Measurements from ENCODE around the gene PTPRT. TPM values are rescaled to one million over a fixed set of nuclear protein-coding genes. Genes with fewer than 3 reads are reported as not detected.

Gene PTPRT
- total and polyA plus RNA-seq, 10 of the 15 experiments (the other 5 are each of a cell fraction or from before 2014, with no cell fraction given) = not detected

DNA sequence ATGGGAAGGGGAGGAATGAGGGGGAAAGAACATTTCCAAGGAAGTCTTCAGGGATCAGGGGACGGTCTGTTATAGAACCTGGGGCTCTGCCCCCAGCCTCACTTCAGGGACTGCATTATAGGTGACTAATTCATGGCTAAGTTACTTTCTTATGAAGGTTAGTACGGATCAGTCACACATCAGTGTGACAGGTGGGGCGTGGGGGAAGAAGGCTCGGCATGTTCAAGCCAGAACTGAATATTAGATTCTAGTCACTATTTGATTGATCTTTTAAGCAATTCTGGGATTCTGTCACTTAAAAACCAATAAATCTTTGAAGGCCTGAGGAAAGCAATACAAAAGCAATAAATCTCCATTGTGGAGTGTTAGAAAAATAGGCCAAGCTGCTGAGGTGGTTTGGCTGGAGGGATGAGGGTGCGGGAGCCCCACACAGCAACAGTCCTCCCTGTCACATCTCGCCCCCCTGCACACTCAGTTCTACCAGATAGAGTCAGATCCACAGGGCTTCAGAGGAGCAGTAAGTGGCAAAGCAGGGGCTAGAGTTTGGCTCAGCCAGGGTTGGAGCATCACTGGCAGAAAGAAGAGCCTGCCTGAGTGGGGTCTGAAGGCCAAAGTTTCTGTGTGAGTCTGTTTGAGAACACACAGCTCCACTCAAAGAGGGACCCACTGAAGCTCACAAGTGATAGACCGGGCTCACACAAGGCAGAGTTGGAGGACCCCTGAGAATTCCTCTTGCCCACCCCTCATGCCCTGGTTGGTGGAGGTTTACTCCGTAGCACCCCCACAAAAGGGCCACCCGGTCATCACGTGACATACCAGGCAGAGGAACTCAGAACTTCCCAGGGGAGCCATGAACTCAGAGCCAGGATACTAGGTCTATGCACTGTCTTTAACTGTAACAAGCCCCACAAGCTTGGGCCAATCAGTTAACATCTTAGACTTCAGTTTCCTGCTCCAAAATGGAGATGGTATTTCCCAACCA, 843.2 kb downstream of the PTPRT start:
- BruUV-seq (replicated peaks) = no TSS peak
- H2AFZ ChIP-seq (ENCODE audit: control insufficient read depth, low read depth, low read length) = no peak overlapping the region
- intact Hi-C loops (cut with micrococcal nuclease; ENCODE audit: unreplicated experiment) = no loop called here
- ChIA-PET SMC1A (ENCODE audit: uncharacterized antibody, unreplicated experiment) (no interaction called here), POLR2A (no interaction called here), CTCF (no interaction called here), RAD21 (ENCODE audit: unreplicated experiment) (no interaction called here)
- no peak overlapping the region for H3K4me2 ChIP-seq (ENCODE audit: control insufficient read depth, insufficient read depth)
- 38% methylated on average over 10 of the region's 10 CpGs for WGBS (ENCODE audit: insufficient coverage, insufficient replicate concordance, low lambda C conversion rate, missing lambda C conversion rate)
- FAIRE-seq (no peak), ATAC-seq (no peak), DNase-seq (ENCODE audit: low read depth, low spot score) (no peak)
- H4K20me1 ChIP-seq (ENCODE audit: control insufficient read depth, insufficient read depth) = peaks cover 4% of the 10 kb centered on the region; the same call in 1 of the 2 replicates
- H3K4me3 ChIP-seq = no peak overlapping the region
- no peaks in the 10 kb centered on the region for H3K9me3 ChIP-seq (replicated peaks; ENCODE audit: control insufficient read depth, insufficient read depth, low read length)
- H3K27me3 ChIP-seq (replicated peaks in 1 of 2; ENCODE audit: control insufficient read depth in 2 of 2, insufficient read depth in 2 of 2, low read length in 1 of 2) = no peaks in the 10 kb centered on the region
- H3K36me3 ChIP-seq (ENCODE audit: control insufficient read depth in 2 of 2, insufficient read depth in 2 of 2, low read length in 1 of 2) = no peaks in the 10 kb centered on the region
- in situ Hi-C loops (cut with MboI) = no loop called here
- TF ChIP-seq PML (IDR thresholded peaks at IDR 0.05; ENCODE audit: low read length) = no peak
- no peak for TF ChIP-seq ZNF217 (IDR thresholded peaks at IDR 0.05)
- TF ChIP-seq POU2F2 (IDR thresholded peaks at IDR 0.05; ENCODE audit: borderline replicate concordance, low read depth, low read length) = no peak
- no peak for TF ChIP-seq RELA (IDR thresholded peaks at IDR 0.05; ENCODE audit: borderline replicate concordance, partially characterized antibody)
- no peak for TF ChIP-seq IKZF1 (conservative IDR thresholded peaks at IDR 0.05)
- TF ChIP-seq, protein P1, sequence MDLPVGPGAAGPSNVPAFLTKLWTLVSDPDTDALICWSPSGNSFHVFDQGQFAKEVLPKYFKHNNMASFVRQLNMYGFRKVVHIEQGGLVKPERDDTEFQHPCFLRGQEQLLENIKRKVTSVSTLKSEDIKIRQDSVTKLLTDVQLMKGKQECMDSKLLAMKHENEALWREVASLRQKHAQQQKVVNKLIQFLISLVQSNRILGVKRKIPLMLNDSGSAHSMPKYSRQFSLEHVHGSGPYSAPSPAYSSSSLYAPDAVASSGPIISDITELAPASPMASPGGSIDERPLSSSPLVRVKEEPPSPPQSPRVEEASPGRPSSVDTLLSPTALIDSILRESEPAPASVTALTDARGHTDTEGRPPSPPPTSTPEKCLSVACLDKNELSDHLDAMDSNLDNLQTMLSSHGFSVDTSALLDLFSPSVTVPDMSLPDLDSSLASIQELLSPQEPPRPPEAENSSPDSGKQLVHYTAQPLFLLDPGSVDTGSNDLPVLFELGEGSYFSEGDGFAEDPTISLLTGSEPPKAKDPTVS (IDR thresholded peaks at IDR 0.05; ENCODE audit: low read depth, low read length) = no peak
- no peak for TF ChIP-seq SIN3A (IDR thresholded peaks at IDR 0.05; ENCODE audit: low read depth, low read length)
- TF ChIP-seq SPI1 (IDR thresholded peaks at IDR 0.05; ENCODE audit: borderline replicate concordance, insufficient read depth, low read depth, low read length) = no peak
- TF ChIP-seq, protein P2, sequence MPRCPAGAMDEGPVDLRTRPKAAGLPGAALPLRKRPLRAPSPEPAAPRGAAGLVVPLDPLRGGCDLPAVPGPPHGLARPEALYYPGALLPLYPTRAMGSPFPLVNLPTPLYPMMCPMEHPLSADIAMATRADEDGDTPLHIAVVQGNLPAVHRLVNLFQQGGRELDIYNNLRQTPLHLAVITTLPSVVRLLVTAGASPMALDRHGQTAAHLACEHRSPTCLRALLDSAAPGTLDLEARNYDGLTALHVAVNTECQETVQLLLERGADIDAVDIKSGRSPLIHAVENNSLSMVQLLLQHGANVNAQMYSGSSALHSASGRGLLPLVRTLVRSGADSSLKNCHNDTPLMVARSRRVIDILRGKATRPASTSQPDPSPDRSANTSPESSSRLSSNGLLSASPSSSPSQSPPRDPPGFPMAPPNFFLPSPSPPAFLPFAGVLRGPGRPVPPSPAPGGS (IDR thresholded peaks at IDR 0.05; ENCODE audit: borderline replicate concordance, insufficient read depth, low read depth, low read length, poor library complexity, severe bottlenecking) = no peak
- TF ChIP-seq, protein P3, sequence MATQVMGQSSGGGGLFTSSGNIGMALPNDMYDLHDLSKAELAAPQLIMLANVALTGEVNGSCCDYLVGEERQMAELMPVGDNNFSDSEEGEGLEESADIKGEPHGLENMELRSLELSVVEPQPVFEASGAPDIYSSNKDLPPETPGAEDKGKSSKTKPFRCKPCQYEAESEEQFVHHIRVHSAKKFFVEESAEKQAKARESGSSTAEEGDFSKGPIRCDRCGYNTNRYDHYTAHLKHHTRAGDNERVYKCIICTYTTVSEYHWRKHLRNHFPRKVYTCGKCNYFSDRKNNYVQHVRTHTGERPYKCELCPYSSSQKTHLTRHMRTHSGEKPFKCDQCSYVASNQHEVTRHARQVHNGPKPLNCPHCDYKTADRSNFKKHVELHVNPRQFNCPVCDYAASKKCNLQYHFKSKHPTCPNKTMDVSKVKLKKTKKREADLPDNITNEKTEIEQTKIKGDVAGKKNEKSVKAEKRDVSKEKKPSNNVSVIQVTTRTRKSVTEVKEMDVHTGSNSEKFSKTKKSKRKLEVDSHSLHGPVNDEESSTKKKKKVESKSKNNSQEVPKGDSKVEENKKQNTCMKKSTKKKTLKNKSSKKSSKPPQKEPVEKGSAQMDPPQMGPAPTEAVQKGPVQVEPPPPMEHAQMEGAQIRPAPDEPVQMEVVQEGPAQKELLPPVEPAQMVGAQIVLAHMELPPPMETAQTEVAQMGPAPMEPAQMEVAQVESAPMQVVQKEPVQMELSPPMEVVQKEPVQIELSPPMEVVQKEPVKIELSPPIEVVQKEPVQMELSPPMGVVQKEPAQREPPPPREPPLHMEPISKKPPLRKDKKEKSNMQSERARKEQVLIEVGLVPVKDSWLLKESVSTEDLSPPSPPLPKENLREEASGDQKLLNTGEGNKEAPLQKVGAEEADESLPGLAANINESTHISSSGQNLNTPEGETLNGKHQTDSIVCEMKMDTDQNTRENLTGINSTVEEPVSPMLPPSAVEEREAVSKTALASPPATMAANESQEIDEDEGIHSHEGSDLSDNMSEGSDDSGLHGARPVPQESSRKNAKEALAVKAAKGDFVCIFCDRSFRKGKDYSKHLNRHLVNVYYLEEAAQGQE (IDR thresholded peaks at IDR 0.05; ENCODE audit: low read depth, low read length) = no peak
- TF ChIP-seq, protein P4, sequence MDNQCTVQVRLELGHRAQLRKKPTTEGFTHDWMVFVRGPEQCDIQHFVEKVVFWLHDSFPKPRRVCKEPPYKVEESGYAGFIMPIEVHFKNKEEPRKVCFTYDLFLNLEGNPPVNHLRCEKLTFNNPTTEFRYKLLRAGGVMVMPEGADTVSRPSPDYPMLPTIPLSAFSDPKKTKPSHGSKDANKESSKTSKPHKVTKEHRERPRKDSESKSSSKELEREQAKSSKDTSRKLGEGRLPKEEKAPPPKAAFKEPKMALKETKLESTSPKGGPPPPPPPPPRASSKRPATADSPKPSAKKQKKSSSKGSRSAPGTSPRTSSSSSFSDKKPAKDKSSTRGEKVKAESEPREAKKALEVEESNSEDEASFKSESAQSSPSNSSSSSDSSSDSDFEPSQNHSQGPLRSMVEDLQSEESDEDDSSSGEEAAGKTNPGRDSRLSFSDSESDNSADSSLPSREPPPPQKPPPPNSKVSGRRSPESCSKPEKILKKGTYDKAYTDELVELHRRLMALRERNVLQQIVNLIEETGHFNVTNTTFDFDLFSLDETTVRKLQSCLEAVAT (IDR thresholded peaks at IDR 0.05) = no peak
- TF ChIP-seq EGR1 (IDR thresholded peaks at IDR 0.05; ENCODE audit: borderline replicate concordance in 1 of 2, low read depth in 2 of 2, low read length in 2 of 2) = no peak
- TF ChIP-seq SREBF2 (IDR thresholded peaks at IDR 0.05; ENCODE audit: low read length) = no peak
- H3K9ac ChIP-seq (ENCODE audit: control insufficient read depth, insufficient read depth, low read length) = no peak overlapping the region
- H3K79me2 ChIP-seq (ENCODE audit: control insufficient read depth, insufficient read depth, low read length) = no peaks in the 10 kb centered on the region
- H3K4me1 ChIP-seq (ENCODE audit: control insufficient read depth, insufficient read depth, low read length) = no peaks in the 10 kb centered on the region
- no peak overlapping the region for H3K27ac ChIP-seq (ENCODE audit: control insufficient read depth, insufficient read depth)
